GM10266 (cell line): Measurements from ENCODE around the gene SPPL3.

ENCODE experiments used
- DNase-seq: peaks from one replicate; pipeline ENCODE4 v3.0.0; 2012; ENCODE audit errors: extremely low spot score
- TF ChIP-seq, protein P1 (sequence below): IDR thresholded peaks from 2 replicates; pipeline ENCODE4 v1.5.1; 2012; ENCODE audit warnings: mild to moderate bottlenecking, low read depth; ENCODE audit not compliant: control insufficient read depth, insufficient read depth; ENCODE audit errors: missing control alignments

Gene SPPL3

GRCh38 chr12:120830966-120831365, 73.2 kb downstream of the SPPL3 start:
- DNase-seq = no peak
- TF ChIP-seq, protein P1, sequence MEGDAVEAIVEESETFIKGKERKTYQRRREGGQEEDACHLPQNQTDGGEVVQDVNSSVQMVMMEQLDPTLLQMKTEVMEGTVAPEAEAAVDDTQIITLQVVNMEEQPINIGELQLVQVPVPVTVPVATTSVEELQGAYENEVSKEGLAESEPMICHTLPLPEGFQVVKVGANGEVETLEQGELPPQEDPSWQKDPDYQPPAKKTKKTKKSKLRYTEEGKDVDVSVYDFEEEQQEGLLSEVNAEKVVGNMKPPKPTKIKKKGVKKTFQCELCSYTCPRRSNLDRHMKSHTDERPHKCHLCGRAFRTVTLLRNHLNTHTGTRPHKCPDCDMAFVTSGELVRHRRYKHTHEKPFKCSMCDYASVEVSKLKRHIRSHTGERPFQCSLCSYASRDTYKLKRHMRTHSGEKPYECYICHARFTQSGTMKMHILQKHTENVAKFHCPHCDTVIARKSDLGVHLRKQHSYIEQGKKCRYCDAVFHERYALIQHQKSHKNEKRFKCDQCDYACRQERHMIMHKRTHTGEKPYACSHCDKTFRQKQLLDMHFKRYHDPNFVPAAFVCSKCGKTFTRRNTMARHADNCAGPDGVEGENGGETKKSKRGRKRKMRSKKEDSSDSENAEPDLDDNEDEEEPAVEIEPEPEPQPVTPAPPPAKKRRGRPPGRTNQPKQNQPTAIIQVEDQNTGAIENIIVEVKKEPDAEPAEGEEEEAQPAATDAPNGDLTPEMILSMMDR = no peak

DNA sequence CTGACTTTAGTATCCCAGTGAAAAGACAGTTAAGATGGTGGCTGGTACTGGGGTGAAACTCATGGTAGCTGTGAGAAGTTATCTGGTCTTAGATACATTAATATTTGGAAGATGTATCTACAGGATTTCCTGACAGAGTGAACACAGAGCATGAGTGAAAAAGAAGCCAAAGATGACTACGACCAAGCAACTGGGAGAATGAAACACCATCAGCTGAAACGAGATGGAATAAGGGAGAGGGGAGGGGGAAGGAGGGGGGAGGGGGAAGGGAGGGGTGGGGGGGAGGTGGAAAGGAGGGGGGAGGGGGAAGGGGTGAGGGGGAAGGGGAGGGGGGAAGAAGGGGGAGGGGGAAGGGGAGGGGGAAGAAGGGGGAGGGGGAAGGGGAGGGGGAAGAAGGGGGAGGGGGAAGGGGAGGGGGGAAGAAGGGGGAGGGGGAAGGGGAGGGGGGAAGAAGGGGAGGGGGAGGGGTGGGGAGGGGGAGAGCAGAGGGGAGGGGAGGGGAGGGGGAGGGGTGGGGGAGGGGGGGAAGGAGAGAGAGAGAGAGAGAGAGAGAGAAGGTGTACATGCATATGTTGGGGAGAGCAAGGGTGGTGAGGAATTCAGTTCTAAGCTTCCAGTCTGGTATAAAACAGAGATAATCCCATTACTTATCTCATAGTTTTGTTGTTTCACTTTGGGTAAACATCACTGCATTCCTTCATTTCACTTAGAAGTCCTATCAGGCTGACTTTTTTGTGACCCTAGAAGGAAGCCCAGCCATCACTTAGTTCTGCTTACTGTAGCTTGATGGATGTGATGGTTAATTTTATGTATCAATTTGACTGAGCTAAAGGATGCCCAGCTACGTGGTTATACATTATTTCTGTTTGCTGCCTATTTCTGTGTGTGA, 73.9 kb downstream of the SPPL3 start:
- DNase-seq = no peak
- TF ChIP-seq, protein P1 = no peak

DNA sequence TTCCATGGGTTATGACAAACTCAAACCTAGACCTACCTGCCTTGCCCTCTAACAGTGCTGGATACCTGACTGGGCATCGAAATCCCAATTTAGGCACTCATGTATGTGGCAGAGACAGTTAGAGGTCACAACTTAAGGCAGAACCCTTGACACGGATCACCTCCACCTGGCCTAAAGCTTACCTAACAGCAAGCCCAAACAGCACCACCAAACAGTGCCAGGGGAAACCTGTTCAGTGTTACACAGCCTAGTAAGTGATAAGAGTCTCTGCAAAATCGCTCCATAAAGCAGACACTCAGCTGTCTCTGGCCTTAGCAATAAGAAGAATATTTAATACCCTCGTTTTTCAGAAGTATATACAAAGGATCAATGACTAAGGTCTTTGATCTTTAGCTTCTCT, 77.8 kb downstream of the SPPL3 start:
- no peak for DNase-seq
- TF ChIP-seq, protein P1 = no peak

DNA sequence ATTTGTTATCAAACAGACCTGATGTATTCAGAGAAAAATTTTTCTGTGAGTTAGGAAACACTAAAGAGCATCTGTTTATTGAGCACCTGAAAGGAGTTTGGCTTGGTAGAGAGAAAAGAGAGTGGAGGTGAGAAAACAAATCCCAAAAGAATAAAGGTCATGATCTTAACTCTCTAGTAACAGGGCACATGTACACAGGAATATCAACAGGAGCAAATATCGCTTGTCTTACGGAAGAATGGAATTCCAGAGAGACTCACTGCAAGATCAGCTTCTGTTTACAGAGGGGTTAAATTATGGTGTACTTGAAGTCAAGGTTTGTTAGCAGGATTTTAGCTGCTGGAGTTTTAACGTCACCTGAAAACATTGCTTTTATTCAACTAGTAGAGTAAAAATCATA, 78.8 kb downstream of the SPPL3 start:
- TF ChIP-seq, protein P1 = no peak
- DNase-seq = no peak

DNA sequence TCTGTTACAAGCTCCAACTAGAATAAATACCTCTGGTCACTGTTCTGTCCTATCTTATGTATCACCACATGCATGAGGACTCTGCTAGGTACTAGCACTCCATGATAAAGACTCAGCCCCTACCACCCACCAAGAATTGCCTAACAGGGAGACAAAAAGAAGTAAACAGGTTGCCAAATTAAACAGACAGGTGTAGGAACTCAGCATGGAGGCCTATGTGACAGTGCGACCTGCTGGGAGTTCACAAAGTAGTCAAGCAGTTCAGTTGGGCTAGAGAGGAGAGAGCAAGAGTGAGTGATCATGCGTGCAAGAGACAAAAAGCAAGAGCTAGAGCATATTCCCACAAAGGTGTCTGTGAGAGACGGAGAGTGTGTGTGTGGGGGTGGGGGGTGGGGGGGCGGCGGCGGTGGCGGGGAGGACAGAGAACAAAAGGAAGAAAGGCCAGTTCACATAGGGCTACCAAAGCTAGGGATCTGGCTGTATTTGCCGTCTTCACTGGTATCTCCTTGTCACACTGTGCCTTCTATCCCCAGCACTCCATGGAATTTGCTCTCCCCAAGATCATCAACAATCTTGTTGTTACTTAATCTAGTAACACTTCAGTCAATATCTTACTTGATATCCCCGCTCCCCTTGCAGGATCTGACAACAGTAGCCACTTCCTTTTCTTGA, 81.2 kb downstream of the SPPL3 start:
- TF ChIP-seq, protein P1 = no peak
- no peak for DNase-seq

DNA sequence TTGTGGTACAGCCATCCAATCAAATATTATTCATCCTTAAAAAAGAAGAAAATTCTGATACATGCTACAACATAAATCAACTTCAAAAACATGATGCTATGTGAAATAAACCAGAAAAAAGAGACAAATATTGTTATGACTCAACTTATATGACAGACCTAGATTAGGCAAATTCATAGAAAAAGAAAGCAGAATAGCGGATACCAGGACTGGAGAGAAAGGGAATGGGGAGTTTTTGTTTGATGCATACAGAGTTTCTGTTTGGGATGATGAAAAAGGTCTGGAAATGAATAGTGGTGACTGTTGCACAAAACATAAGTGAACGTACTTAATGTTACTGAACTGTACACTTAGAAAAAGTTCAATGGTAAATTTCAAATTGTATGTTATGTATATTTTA, 82.3 kb downstream of the SPPL3 start:
- TF ChIP-seq, protein P1 = no peak
- DNase-seq = no peak
